ENCODE measurements around the gene ANKS1A.

DNA sequence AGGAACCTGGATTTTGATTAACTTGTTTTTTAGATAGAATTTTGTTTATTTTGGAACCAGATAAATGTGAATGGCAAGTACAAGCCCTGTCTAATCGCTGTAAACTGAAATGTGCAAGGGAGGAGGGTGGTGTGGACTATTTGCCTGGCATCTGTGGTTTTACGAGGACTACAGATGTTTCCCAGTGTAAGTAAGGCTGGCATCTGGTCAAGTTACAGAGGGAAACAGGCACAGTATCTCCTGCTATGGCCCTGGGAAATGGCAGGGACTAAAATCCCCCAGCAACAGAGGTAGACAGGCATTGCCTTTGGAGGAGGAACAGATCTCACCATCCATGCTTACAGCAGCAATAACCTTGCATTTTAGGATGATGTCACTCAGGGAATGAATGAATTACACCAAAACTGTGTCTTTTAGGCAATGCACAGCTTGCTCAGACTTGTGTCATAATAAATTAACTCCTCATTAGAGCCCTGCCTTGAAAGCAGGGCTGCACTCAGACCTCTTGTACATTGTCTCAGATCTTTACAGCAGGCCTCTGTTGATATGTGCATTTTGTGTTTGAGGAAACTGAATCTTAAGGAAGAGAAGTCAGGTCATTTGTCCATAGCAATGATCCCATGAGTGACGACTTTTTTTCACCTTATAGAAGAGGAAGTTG lies 155.8 kb downstream of the ANKS1A start:
- TF ChIP-seq POLR2A (IDR thresholded peaks at IDR 0.05), result no peak
- TF ChIP-seq, protein P1, sequence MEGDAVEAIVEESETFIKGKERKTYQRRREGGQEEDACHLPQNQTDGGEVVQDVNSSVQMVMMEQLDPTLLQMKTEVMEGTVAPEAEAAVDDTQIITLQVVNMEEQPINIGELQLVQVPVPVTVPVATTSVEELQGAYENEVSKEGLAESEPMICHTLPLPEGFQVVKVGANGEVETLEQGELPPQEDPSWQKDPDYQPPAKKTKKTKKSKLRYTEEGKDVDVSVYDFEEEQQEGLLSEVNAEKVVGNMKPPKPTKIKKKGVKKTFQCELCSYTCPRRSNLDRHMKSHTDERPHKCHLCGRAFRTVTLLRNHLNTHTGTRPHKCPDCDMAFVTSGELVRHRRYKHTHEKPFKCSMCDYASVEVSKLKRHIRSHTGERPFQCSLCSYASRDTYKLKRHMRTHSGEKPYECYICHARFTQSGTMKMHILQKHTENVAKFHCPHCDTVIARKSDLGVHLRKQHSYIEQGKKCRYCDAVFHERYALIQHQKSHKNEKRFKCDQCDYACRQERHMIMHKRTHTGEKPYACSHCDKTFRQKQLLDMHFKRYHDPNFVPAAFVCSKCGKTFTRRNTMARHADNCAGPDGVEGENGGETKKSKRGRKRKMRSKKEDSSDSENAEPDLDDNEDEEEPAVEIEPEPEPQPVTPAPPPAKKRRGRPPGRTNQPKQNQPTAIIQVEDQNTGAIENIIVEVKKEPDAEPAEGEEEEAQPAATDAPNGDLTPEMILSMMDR (IDR thresholded peaks at IDR 0.05), result no peak
